IPS DF 19.7 (cell line): ENCODE measurements around the gene GUCY1A2.
"Not testable (repeated sequence)": the region's sequence is repeated elsewhere in the genome, so short reads cannot be mapped to it uniquely, and the experiment has no call there.

Source experiments
- DNase-seq: peaks from one replicate; pipeline ENCODE4 v3.0.0-alpha.2; 2013; ENCODE audit warnings: low read depth, low spot score

The GUCY1A2 gene

GRCh38 chr11:107018219-107018901 is at the start of gene GUCY1A2:
GUCY1A2 (minus strand) TSS chr11:107018476; CDS start chr11:107018055, 421 bp downstream.
- no peak for DNase-seq

GRCh38 chr11:107054391-107054790 is 36.1 kb upstream of the GUCY1A2 start:
- DNase-seq: no peak

- DNase-seq: not testable (repeated sequence)
Observed at GRCh38 chr11:107051332-107051731, 33.1 kb upstream of the GUCY1A2 start.

- DNase-seq: not testable (repeated sequence)
Observed at GRCh38 chr11:107050899-107051298, 32.6 kb upstream of the GUCY1A2 start.

- DNase-seq: no peak
Observed at GRCh38 chr11:107050121-107050520, 31.8 kb upstream of the GUCY1A2 start.

GRCh38 chr11:107044503-107044902 is 26.2 kb upstream of the GUCY1A2 start:
- no peak for DNase-seq

GRCh38 chr11:107043242-107044006 is 25.1 kb upstream of the GUCY1A2 start:
- DNase-seq: no peak

GRCh38 chr11:107042748-107043147 is 24.5 kb upstream of the GUCY1A2 start:
- no peak for DNase-seq

GRCh38 chr11:107041088-107041444 is 22.8 kb upstream of the GUCY1A2 start:
- DNase-seq: no peak

- DNase-seq: no peak
Observed at GRCh38 chr11:107040433-107041087, 22.3 kb upstream of the GUCY1A2 start.

GRCh38 chr11:107025673-107026072 is 7.4 kb upstream of the GUCY1A2 start:
- no peak for DNase-seq

- no peak for DNase-seq
Observed at GRCh38 chr11:107020594-107020993, 2.3 kb upstream of the GUCY1A2 start.

- peak; percentile 57 for DNase-seq
Observed at GRCh38 chr11:107018902-107019493, 722 bp upstream of the GUCY1A2 start.

- peak; percentile 28 for DNase-seq
Observed at GRCh38 chr11:107017433-107018218, 650 bp downstream of the GUCY1A2 start.

GRCh38 chr11:107017104-107017432 is 1.2 kb downstream of the GUCY1A2 start:
- no peak for DNase-seq

- DNase-seq: no peak
Observed at GRCh38 chr11:107014871-107015270, 3.4 kb downstream of the GUCY1A2 start.

GRCh38 chr11:107011977-107012376 is 6.3 kb downstream of the GUCY1A2 start:
- no peak for DNase-seq

- no peak for DNase-seq
Observed at GRCh38 chr11:107009190-107009589, 9.1 kb downstream of the GUCY1A2 start.

GRCh38 chr11:107006076-107006833 is 12.0 kb downstream of the GUCY1A2 start:
- DNase-seq: no peak

GRCh38 chr11:106999196-106999595 is 19.1 kb downstream of the GUCY1A2 start:
- DNase-seq: no peak

GRCh38 chr11:106998916-106999188 is 19.4 kb downstream of the GUCY1A2 start:
- DNase-seq: no peak
